ENCODE measurements around the gene PCGF2.

PCGF2 gene

GRCh38 chr17:38717139-38717745 is 30.9 kb downstream of the PCGF2 start:
- DNase-seq (ENCODE audit: low spot score) = no peak

GRCh38 chr17:38716368-38717005 is 31.6 kb downstream of the PCGF2 start:
- no peak for DNase-seq (ENCODE audit: low spot score)

GRCh38 chr17:38715216-38715943 is 32.8 kb downstream of the PCGF2 start:
- no peak for DNase-seq (ENCODE audit: low spot score)

GRCh38 chr17:38713456-38714075 is 34.6 kb downstream of the PCGF2 start:
- no peak for DNase-seq (ENCODE audit: low spot score)

- DNase-seq (ENCODE audit: low spot score) = no peak
Observed at GRCh38 chr17:38712593-38712992, 35.5 kb downstream of the PCGF2 start.

GRCh38 chr17:38711792-38712571 is 36.2 kb downstream of the PCGF2 start:
- no peak for DNase-seq (ENCODE audit: low spot score)

GRCh38 chr17:38710985-38711384 is 37.2 kb downstream of the PCGF2 start:
- no peak for DNase-seq (ENCODE audit: low spot score)

GRCh38 chr17:38710604-38710962 is 37.6 kb downstream of the PCGF2 start:
- no peak for DNase-seq (ENCODE audit: low spot score)

GRCh38 chr17:38709864-38710603 is 38.1 kb downstream of the PCGF2 start:
- DNase-seq (ENCODE audit: low spot score) = no peak

GRCh38 chr17:38709104-38709820 is 38.9 kb downstream of the PCGF2 start:
- no peak for DNase-seq (ENCODE audit: low spot score)

GRCh38 chr17:38707678-38708351 is 40.3 kb downstream of the PCGF2 start:
- DNase-seq (ENCODE audit: low spot score) = no peak

- no peak for DNase-seq (ENCODE audit: low spot score)
Observed at GRCh38 chr17:38706505-38707216, 41.5 kb downstream of the PCGF2 start.

- DNase-seq (ENCODE audit: low spot score) = peak; percentile 56
Observed at GRCh38 chr17:38705803-38706504, 42.2 kb downstream of the PCGF2 start.

GRCh38 chr17:38705523-38705802 is 42.7 kb downstream of the PCGF2 start:
- DNase-seq (ENCODE audit: low spot score) = no peak

- DNase-seq (ENCODE audit: low spot score) = peak; percentile 84
Observed at GRCh38 chr17:38704606-38705522, 43.3 kb downstream of the PCGF2 start, which contains the start of gene MLLT6. TSS of gene MLLT6 (plus strand) at chr17:38705273. CDS start at chr17:38705633, 360 bp downstream.

- DNase-seq (ENCODE audit: low spot score) = peak; percentile 99
Observed at GRCh38 chr17:38703742-38704605, 44.2 kb downstream of the PCGF2 start.

Measured in SW480 (cell line).